Measurements from ENCODE around the gene TOMM20.
"Not testable (repeated sequence)": the region's sequence is repeated elsewhere in the genome, so short reads cannot be mapped to it uniquely, and the experiment has no call there.

GRCh38 chr1:235072577-235072976 lies 56.1 kb downstream of the TOMM20 start:
- TF ChIP-seq CTCF (conservative IDR thresholded peaks at IDR 0.05; ENCODE audit: low read depth in 2 of 2); CREB1 (CRISPR knock-in tag; IDR thresholded peaks at IDR 0.05; ENCODE audit: low read depth); EZH2 (IDR thresholded peaks at IDR 0.05; ENCODE audit: low read depth, unreplicated experiment); REST (IDR thresholded peaks at IDR 0.05; ENCODE audit: unreplicated experiment); ZNF114 (CRISPR knock-in tag; IDR thresholded peaks at IDR 0.05); JUNB (IDR thresholded peaks at IDR 0.05; ENCODE audit: unreplicated experiment); EZH2phosphoT487 (IDR thresholded peaks at IDR 0.05; ENCODE audit: unreplicated experiment); POLR2AphosphoS5 (IDR thresholded peaks at IDR 0.05; ENCODE audit: low read depth); NANOG (IDR thresholded peaks at IDR 0.05; ENCODE audit: borderline replicate concordance); ETS1 (IDR thresholded peaks at IDR 0.05); STAT1 (IDR thresholded peaks at IDR 0.05; ENCODE audit: unreplicated experiment): not testable (repeated sequence)
